HepG2 (cell line): ENCODE data around the gene BLVRA. TPM values are rescaled to one million over a fixed set of nuclear protein-coding genes. Genes with fewer than 3 reads are reported as not detected.
A peak's percentile ranks its signal among the peaks of the same experiment; 100 is the strongest.

ENCODE experiments used
- CBFB ChIP-seq: sonication (generic); formaldehyde crosslinking; IDR thresholded peaks from 2 replicates; pipeline ENCODE4 v1.4.0; 2020; ENCODE audit warnings: missing genetic modification reagents
- CREB3 ChIP-seq: sonication (generic); formaldehyde crosslinking; IDR thresholded peaks from 2 replicates; pipeline ENCODE4 v1.5.0; 2020; ENCODE audit warnings: missing genetic modification reagents
- FUBP1 ChIP-seq: sonication (generic); formaldehyde crosslinking; IDR thresholded peaks from 2 replicates; pipeline ENCODE4 v1.5.1; 2020; ENCODE audit warnings: missing genetic modification reagents, mild to moderate bottlenecking, borderline replicate concordance
- GMEB1 ChIP-seq: sonication (generic); formaldehyde crosslinking; IDR thresholded peaks from 2 replicates; pipeline ENCODE4 v1.5.1; 2020; ENCODE audit warnings: missing genetic modification reagents, mild to moderate bottlenecking, borderline replicate concordance
- KDM4B ChIP-seq: sonication (generic); formaldehyde crosslinking; IDR thresholded peaks from 2 replicates; pipeline ENCODE4 v1.4.0; 2020; ENCODE audit warnings: missing genetic modification reagents
- NFE2L2 ChIP-seq: fragments of 150-350 bp; IDR thresholded peaks from 2 replicates; pipeline ENCODE4 v1.6.1; 2014; ENCODE audit warnings: low read length
- PRMT3 ChIP-seq: sonication (generic); formaldehyde crosslinking; IDR thresholded peaks from 2 replicates; pipeline ENCODE4 v1.8.1; 2022; ENCODE audit warnings: low read depth, mild to moderate bottlenecking, moderate library complexity, missing genetic modification reagents, borderline replicate concordance
- SOX6 ChIP-seq, 2 experiments: fragments of 450-650 bp in 1 of 2; sonication (generic) in 1 of 2; formaldehyde crosslinking in 1 of 2; IDR thresholded peaks; 2 replicates each; pipeline versions ENCODE4 v1.4.0 to v1.6.1; 2017 to 2020; ENCODE audit warnings: antibody characterized with exemption in 1 of 2, mild to moderate bottlenecking in 1 of 2, missing genetic modification reagents in 1 of 2
- TP53 ChIP-seq: sonication (generic); formaldehyde crosslinking; conservative IDR thresholded peaks from 2 replicates; pipeline ENCODE4 v1.4.0; 2020; ENCODE audit warnings: missing genetic modification reagents
- ZHX1 ChIP-seq: sonication (generic); formaldehyde crosslinking; IDR thresholded peaks from 2 replicates; pipeline ENCODE4 v1.8.1; 2022; ENCODE audit warnings: low read depth, mild to moderate bottlenecking, missing genetic modification reagents
- ZKSCAN8 ChIP-seq: IDR thresholded peaks from 2 replicates; pipeline ENCODE4 v1.6.1; 2016; ENCODE audit warnings: borderline replicate concordance, missing genetic modification reagents, missing compliant biosample characterization
- ZNF253 ChIP-seq: sonication (generic); formaldehyde crosslinking; IDR thresholded peaks from 2 replicates; pipeline ENCODE4 v1.8.0; 2022; ENCODE audit warnings: mild to moderate bottlenecking, missing genetic modification reagents, borderline replicate concordance
- ZNF567 ChIP-seq: sonication (generic); formaldehyde crosslinking; IDR thresholded peaks from 2 replicates; pipeline ENCODE4 v1.8.1; 2023; ENCODE audit warnings: mild to moderate bottlenecking, missing genetic modification reagents, borderline replicate concordance
- polyA plus RNA-seq, 8 experiments: library from polyadenylated mRNA; depleted of rRNA in 3 of 8; stranded (reverse) in 7 of 8; unstranded in 1 of 8; fragments of >200 nt; fragmentation: Illumina TruSeq in 4 of 8; extraction: Trizol in 4 of 8; gene quantifications; 2 replicates each; pipeline versions ENCODE4 v1.2.1 to v1.2.3, GENCODE V29; 2011 to 2016; ENCODE audit warnings: low read depth in 4 of 8, missing spikeins in 1 of 8, mixed read lengths in 1 of 8; ENCODE audit not compliant: insufficient read depth in 1 of 8
- total RNA-seq, 5 experiments: library from RNA; depleted of rRNA; stranded (reverse); fragments of >200 nt; fragmentation: Illumina TruSeq; extraction: Trizol; gene quantifications; 2 replicates each; pipeline ENCODE4 v1.2.3, GENCODE V29; 2016; ENCODE audit warnings: low read depth in 1 of 5
- TF ChIP-seq, protein P1 (sequence below): IDR thresholded peaks from 2 replicates; pipeline ENCODE4 v1.6.1; 2016; ENCODE audit warnings: low read depth, borderline replicate concordance
- TF ChIP-seq, protein P2 (sequence below): sonication (generic); formaldehyde crosslinking; IDR thresholded peaks from 2 replicates; pipeline ENCODE4 v1.9.0; 2021; ENCODE audit warnings: missing genetic modification reagents, mild to moderate bottlenecking, borderline replicate concordance
- TF ChIP-seq, protein P3 (sequence below): sonication (generic); formaldehyde crosslinking; IDR thresholded peaks from 2 replicates; pipeline ENCODE4 v1.4.0; 2020; ENCODE audit warnings: low read depth, mild to moderate bottlenecking, missing genetic modification reagents

Gene BLVRA
- total and polyA plus RNA-seq, 2 of the 13 experiments (the other 11 are each of a cell fraction or from before 2014, with no cell fraction given): 39.2 to 64.2 TPM

DNA sequence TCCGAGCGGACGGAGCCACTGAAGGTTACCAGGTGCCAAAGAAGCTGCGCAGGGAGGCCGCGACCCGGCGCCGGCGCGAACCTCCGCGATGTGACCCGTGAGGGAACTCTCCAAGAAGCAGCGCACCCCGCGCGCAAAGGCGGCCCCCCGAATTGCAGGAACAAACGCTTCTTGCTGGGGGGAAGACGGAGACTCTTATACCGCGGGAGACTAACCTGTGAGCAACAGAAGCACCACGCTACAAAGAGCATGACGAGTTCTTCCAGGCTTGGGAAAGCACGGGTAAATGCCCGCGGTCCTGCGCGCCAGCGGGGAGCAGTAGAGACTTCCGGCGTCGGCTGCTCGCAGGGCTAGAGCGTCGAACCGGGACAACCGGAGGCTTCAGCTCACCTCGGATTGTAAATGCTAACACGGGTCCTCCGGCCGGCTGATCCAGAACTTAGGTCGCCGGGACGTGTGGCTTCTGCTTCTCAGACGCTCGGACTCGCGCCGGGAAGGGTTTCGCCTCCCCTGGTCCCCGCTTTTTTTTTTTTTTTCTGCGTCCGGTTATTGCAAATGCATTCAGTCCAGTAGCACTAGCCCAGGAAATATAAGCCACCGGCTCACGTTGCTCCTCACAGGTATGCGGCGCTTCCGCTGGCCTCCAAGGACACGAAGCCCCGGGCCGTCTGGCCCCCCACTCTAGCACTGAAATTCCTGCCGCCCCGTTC lies 29.1 kb upstream of the BLVRA start, which contains the start of gene COA1 (continued):
- TF ChIP-seq FUBP1 (CRISPR knock-in tag) (no peak), SOX6 (IDR thresholded peaks at IDR 0.05) (no peak), SOX6 (CRISPR knock-in tag; IDR thresholded peaks at IDR 0.05) (peak; percentile 66), ZKSCAN8 (CRISPR knock-in tag) (0 out of 2 replicates have a peak, but pooled peaks have one; percentile 27), ZNF253 (CRISPR knock-in tag) (no peak), NFE2L2 (no peak), ZNF567 (CRISPR knock-in tag) (no peak), CREB3 (CRISPR knock-in tag) (no peak), KDM4B (peak; percentile 51; the same call in 1 of the 2 replicates), CBFB (no peak), GMEB1 (CRISPR knock-in tag) (peak; percentile 93), PRMT3 (CRISPR knock-in tag) (no peak), ZHX1 (CRISPR knock-in tag) (no peak; the same call in 1 of the 2 replicates), TP53 (CRISPR knock-in tag) (peak; percentile 48; the same call in 1 of the 2 replicates)
- TF ChIP-seq, protein P1, sequence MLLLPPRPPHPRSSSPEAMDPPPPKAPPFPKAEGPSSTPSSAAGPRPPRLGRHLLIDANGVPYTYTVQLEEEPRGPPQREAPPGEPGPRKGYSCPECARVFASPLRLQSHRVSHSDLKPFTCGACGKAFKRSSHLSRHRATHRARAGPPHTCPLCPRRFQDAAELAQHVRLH (CRISPR knock-in tag): no peak; the same call in none of the 2 replicates
- TF ChIP-seq, protein P2, sequence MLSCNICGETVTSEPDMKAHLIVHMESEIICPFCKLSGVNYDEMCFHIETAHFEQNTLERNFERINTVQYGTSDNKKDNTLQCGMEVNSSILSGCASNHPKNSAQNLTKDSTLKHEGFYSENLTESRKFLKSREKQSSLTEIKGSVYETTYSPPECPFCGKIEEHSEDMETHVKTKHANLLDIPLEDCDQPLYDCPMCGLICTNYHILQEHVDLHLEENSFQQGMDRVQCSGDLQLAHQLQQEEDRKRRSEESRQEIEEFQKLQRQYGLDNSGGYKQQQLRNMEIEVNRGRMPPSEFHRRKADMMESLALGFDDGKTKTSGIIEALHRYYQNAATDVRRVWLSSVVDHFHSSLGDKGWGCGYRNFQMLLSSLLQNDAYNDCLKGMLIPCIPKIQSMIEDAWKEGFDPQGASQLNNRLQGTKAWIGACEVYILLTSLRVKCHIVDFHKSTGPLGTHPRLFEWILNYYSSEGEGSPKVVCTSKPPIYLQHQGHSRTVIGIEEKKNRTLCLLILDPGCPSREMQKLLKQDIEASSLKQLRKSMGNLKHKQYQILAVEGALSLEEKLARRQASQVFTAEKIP (CRISPR knock-in tag): 0 out of 2 replicates have a peak, but pooled peaks have one; percentile 83
- TF ChIP-seq, protein P3, sequence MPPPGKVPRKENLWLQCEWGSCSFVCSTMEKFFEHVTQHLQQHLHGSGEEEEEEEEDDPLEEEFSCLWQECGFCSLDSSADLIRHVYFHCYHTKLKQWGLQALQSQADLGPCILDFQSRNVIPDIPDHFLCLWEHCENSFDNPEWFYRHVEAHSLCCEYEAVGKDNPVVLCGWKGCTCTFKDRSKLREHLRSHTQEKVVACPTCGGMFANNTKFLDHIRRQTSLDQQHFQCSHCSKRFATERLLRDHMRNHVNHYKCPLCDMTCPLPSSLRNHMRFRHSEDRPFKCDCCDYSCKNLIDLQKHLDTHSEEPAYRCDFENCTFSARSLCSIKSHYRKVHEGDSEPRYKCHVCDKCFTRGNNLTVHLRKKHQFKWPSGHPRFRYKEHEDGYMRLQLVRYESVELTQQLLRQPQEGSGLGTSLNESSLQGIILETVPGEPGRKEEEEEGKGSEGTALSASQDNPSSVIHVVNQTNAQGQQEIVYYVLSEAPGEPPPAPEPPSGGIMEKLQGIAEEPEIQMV (CRISPR knock-in tag): peak; percentile 73; the same call in 1 of the 2 replicates
